Esophagus squamous epithelium (tissue), 4 donors: ENCODE results near the gene SPTSSA.
A peak's percentile ranks its signal among the peaks of the same experiment; 100 is the strongest.

Experiments used
- CTCF ChIP-seq, 6 experiments: fragments of 450-650 bp in 4 of 6; fragments of 200-600 bp in 2 of 6; sonication (generic) in 2 of 6; IDR thresholded peaks; one replicate each; pipeline ENCODE4 v1.5.1; 2016 to 2019; ENCODE audit warnings: antibody characterized with exemption in 6 of 6, mild to moderate bottlenecking in 4 of 6, moderate library complexity in 4 of 6
- POLR2A ChIP-seq, 4 donors: fragments of 450-650 bp; IDR thresholded peaks; one replicate each; pipeline ENCODE4 v1.6.1; 2017; ENCODE audit warnings: antibody characterized with exemption in 4 of 4, mild to moderate bottlenecking in 4 of 4, moderate library complexity in 3 of 4

DNA sequence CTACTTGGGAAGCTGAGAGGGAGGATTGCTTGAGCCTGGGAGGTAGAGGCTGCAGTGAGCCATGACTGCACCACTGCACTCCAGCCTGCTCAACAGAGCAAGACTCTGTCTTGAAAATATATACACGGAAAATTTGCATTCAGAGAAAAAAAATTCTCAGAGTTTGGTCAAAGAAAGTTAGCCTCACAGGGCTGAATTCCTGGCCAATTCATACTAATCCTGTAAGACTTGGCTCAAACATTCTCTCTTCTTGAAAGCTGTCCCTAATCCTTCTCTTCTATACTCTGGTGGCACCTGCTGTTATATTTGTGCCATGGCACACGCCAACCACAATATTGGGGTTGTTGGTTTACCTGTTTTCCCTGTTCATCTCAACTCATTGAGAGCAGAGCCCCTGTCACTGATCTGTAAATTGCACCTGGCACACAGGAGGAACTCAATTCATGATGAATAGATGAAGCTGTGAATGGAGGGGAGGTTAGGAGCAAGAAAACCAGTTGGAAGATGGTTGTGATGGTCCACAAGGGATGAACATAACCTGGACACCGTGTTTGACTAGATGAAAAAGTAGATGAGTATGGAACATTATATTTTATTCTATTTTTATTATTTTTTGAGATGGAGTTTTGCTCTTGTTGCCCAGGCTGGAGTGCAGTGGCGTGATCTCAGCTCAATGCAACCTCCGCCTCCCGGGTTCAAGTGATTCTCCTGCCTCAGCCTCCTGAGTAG is 36.8 kb upstream of the SPTSSA start:
- TF ChIP-seq POLR2A (IDR thresholded peaks at IDR 0.05): no peak
- TF ChIP-seq CTCF (IDR thresholded peaks at IDR 0.05): peak in 5 of 6 experiments; percentile 36 to 93 (median 78)
